Stomach smooth muscle (tissue), 2 donors: ENCODE data around the gene TMEM62.
"Not testable (repeated sequence)": the region's sequence is repeated elsewhere in the genome, so short reads cannot be mapped to it uniquely, and the experiment has no call there.

ENCODE experiments used
- H3K27ac ChIP-seq: one replicate; pipeline ENCODE4 v1.7.0; 2013; ENCODE audit warnings: mild to moderate bottlenecking, low read length, inconsistent platforms
- H3K27me3 ChIP-seq, 2 donors: one replicate each; pipeline ENCODE4 v1.7.0; 2013; ENCODE audit warnings: low read length in 2 of 2; ENCODE audit not compliant: insufficient read depth in 2 of 2, control insufficient read depth in 1 of 2
- H3K36me3 ChIP-seq, 2 donors: one replicate each; pipeline ENCODE4 v1.7.0; 2013; ENCODE audit warnings: low read length in 2 of 2; ENCODE audit not compliant: control insufficient read depth in 2 of 2, insufficient read depth in 2 of 2
- H3K4me1 ChIP-seq: one replicate; pipeline ENCODE4 v1.7.0; 2013; ENCODE audit warnings: low read length; ENCODE audit not compliant: control insufficient read depth, insufficient read depth
- H3K4me3 ChIP-seq, 2 donors: one replicate each; pipeline ENCODE4 v1.7.0; 2013; ENCODE audit warnings: low read length in 2 of 2
- H3K9ac ChIP-seq, 2 donors: one replicate each; pipeline ENCODE4 v1.7.0; 2013; ENCODE audit warnings: low read length in 2 of 2, mild to moderate bottlenecking in 1 of 2
- H3K9me3 ChIP-seq, 2 donors: one replicate each; pipeline ENCODE4 v1.7.0; 2013; ENCODE audit warnings: low read length in 2 of 2; ENCODE audit not compliant: control insufficient read depth in 2 of 2
- donor health status: healthy.
- donor health status: Pancreatic carcinoma.

Gene TMEM62

DNA sequence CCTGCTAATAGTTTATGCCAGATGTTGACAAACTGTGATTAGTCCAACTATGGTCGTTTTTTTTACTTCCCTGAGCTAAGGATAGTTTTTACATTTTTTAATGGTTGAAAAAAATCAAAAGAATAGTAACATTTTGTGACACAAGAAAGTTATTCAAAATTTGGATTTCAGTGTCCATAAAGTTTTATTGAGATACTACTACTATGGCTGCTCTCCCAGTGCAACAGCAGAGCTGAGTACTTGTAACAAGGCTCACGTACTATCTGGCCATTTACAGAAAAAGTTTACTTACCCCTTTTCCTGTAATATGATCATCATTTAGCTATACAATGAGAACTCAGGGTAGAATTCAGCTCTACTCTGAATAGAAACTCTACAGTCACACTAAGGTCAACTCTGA, 11.5 kb upstream of the TMEM62 start:
- Histone ChIP-seq H3K36me3 (no peaks in the 10 kb centered on the region), H3K27me3 (no peaks in the 10 kb centered on the region), H3K9ac (peak overlapping the region; percentile 98), H3K4me3 (peak overlapping the region; percentile 81 to 92), H3K27ac (peak overlapping the region; percentile 99), H3K9me3 (no peaks in the 10 kb centered on the region), H3K4me1 (peaks cover 8% of the 10 kb centered on the region)

DNA sequence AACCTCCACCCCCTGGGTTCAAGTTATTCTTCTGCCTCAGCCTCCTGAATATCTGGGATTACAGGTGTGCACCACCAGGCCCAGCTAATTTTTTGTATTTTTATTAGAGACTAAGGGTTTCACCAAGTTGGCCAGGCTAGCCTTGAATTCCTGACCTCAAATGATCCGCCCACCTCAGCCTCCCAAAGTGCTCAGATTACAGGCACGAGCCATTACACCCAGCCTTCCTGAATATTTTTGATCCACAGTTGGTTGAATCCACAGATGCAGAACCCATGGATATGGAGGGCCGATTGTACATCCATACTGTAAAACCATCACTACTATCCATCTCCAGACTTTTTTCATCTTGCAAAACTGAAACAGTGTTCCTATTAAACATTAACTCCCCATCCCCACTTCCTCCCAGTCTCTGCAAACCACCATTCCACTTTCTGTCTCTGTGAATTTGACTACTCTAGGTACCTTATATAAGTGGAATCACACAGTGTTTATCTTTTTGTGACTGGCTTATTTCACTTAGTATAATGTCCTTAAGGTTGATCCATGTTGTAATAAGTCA, 8.2 kb upstream of the TMEM62 start:
- H3K27ac ChIP-seq: no peak overlapping the region
- H3K27me3 ChIP-seq: no peaks in the 10 kb centered on the region
- no peaks in the 10 kb centered on the region for H3K36me3 ChIP-seq
- peaks cover 8% of the 10 kb centered on the region for H3K4me1 ChIP-seq
- no peak overlapping the region for H3K9ac ChIP-seq
- H3K9me3 ChIP-seq: no peaks in the 10 kb centered on the region
- H3K4me3 ChIP-seq: no peak overlapping the region

DNA sequence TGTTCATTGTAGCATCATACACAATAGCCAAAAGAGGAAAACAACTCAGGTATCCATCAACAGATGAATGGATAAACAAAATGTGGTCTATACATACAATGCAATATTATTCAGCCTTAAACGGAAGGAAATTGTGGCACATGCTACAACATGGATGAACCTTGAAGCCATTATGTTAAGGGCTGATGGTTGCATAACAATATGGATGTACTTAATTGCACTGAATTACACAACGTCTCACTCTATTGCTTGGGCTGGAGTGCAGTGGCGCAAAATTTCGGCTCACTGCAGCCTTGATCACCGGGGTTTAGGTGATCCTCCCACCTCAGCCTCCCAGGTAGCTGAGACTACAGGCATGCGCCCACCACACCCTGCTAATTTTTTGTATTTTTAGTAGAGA, 7.0 kb upstream of the TMEM62 start:
- Histone ChIP-seq H3K4me3 (no peak overlapping the region), H3K27me3 (no peaks in the 10 kb centered on the region), H3K9me3 (no peaks in the 10 kb centered on the region), H3K9ac (no peak overlapping the region), H3K4me1 (peaks cover 8% of the 10 kb centered on the region), H3K27ac (no peak overlapping the region), H3K36me3 (no peaks in the 10 kb centered on the region)

- no peaks in the 10 kb centered on the region for H3K27me3 ChIP-seq
- H3K4me1 ChIP-seq: peaks cover 5% of the 10 kb centered on the region
- H3K27ac ChIP-seq: no peak overlapping the region
- H3K9me3 ChIP-seq: no peaks in the 10 kb centered on the region
- H3K36me3 ChIP-seq: no peaks in the 10 kb centered on the region
- no peak overlapping the region for H3K4me3 ChIP-seq
- no peak overlapping the region for H3K9ac ChIP-seq
Measured at GRCh38 chr15:43127752-43128151, 5.6 kb upstream of the TMEM62 start.

DNA sequence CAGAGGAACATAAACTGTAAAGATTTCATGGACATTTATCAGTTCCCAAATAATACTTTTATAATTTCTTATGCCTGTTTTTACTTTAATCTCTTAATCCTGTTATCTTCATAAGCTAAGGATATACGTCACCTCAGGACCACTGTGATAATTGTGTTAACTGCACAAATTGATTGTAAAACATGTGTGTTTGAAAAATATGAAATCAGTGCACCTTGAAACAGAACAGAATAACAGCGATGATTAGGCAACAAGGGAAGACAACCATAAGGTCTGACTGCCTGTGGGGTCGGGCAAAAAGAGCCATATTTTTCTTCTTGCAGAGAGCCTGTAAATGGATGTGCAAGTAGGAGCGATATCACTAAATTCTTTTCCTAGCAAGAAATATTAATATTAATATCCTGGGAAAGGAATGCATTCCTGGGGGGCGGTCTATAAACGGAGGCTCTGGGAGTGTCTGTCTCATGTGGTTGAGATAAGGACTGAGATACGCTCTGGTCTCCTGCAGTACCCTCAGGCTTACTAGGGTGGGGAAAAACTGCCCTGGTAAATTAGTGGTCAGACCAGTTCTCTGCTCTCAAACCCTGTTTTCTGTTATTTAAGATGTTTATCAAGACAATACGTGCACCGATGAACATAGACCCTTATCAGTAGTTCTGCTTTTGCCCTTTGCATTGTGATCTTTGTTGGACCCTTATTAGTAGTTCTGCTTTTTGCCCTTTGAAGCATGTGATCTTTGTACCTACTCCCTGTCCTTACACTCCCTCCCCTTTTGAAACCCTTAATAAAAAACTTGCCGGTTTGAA, 5.0 kb upstream of the TMEM62 start:
- not testable (repeated sequence) for H3K36me3 ChIP-seq, H3K27ac ChIP-seq, H3K4me1 ChIP-seq, H3K9ac ChIP-seq, H3K4me3 ChIP-seq, H3K9me3 ChIP-seq, H3K27me3 ChIP-seq

- H3K9me3 ChIP-seq: no peaks in the 10 kb centered on the region
- H3K36me3 ChIP-seq: no peaks in the 10 kb centered on the region
- no peaks in the 10 kb centered on the region for H3K27me3 ChIP-seq
- no peak overlapping the region for H3K27ac ChIP-seq
- no peak overlapping the region for H3K9ac ChIP-seq
- peaks cover 4% of the 10 kb centered on the region for H3K4me1 ChIP-seq
- H3K4me3 ChIP-seq: no peak overlapping the region
Measured at GRCh38 chr15:43128980-43129335, 4.4 kb upstream of the TMEM62 start.

DNA sequence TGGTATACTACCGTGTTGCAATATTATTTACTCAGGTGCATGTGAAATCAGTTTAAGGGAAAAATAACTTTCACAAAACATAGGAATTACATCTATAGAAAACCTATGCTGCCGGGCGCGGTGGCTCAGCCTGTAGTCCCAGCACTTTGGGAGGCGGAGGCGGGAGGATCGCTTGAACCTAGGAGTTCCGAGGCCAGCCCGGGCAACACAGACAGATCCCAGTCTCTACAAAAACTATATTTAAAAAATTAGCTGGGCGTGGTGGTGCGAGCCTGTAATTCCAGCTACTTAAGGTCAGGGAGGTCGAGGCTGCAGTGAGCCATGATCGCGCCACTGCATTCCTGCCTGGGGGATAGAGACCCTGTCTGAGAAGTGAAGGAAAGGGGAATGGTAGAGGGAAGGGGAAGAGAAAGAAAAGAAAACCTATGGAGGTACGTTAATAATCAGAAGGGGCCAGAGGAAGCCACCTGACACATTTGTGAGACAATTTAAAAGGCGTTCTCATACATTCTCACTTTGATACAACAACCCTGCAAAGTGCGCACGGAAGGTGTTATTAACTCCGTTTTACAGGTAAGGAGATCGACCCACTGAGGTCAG, 456 bp upstream of the TMEM62 start:
- H3K9me3 ChIP-seq: no peaks in the 10 kb centered on the region
- H3K4me1 ChIP-seq: peaks cover 8% of the 10 kb centered on the region
- peak overlapping the region; percentile 95 to 96 for H3K9ac ChIP-seq
- peak overlapping the region; percentile 89 to 94 for H3K4me3 ChIP-seq
- H3K27ac ChIP-seq: peak overlapping the region; percentile 91
- H3K36me3 ChIP-seq: peaks cover 7 to 13% of the 10 kb centered on the region in 2 donors
- H3K27me3 ChIP-seq: no peaks in the 10 kb centered on the region

DNA sequence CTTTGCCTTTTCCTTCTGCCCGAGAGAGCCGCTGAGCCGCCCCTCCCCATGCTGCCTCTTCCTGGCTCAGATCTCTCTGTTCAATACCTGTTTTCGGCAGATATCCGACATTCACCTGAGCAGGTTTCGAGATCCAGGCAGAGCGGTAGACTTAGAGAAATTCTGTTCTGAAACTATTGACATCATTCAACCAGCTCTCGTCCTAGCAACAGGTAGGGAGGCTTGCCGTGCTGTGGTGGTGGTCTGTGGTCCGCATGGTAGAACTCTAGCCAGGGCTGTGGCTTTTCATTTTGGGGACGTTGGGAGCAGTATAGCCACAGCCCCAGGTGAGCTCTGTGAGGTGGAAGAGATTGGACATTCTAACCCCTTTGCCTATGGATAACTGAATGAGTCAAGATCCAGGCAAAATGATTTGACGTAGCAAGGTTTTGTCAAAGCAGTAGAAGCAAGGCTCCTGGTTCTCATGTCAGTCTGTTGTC, 810 bp downstream of the TMEM62 start:
- H3K4me3 ChIP-seq: peak overlapping the region; percentile 89 to 94
- H3K9ac ChIP-seq: peak overlapping the region; percentile 95 to 96
- peaks cover 18 to 23% of the 10 kb centered on the region in 2 donors for H3K36me3 ChIP-seq
- H3K27me3 ChIP-seq: no peaks in the 10 kb centered on the region
- H3K9me3 ChIP-seq: no peaks in the 10 kb centered on the region
- H3K27ac ChIP-seq: peak overlapping the region; percentile 91
- H3K4me1 ChIP-seq: peaks cover 8% of the 10 kb centered on the region

- H3K27ac ChIP-seq: no peak overlapping the region
- no peak overlapping the region for H3K4me3 ChIP-seq
- no peaks in the 10 kb centered on the region for H3K9me3 ChIP-seq
- peaks cover 8% of the 10 kb centered on the region for H3K4me1 ChIP-seq
- no peaks in the 10 kb centered on the region for H3K27me3 ChIP-seq
- no peak overlapping the region for H3K9ac ChIP-seq
- peaks cover 27 to 30% of the 10 kb centered on the region in 2 donors for H3K36me3 ChIP-seq
Measured at GRCh38 chr15:43135351-43135750, 2.0 kb downstream of the TMEM62 start.

GRCh38 chr15:43143203-43143941, 10.0 kb downstream of the TMEM62 start:
- Histone ChIP-seq H3K9ac (no peak overlapping the region), H3K4me1 (no peaks in the 10 kb centered on the region), H3K4me3 (no peak overlapping the region), H3K9me3 (peaks cover 0 to 5% of the 10 kb centered on the region in 2 donors), H3K27ac (no peak overlapping the region), H3K36me3 (peaks cover 23 to 35% of the 10 kb centered on the region in 2 donors), H3K27me3 (no peaks in the 10 kb centered on the region)
